PFSK-1 (cell line): ENCODE data around the gene HECTD4.

ENCODE experiments used
- FOXP2 ChIP-seq: optimal IDR thresholded peaks from 2 replicates; pipeline ENCODE3; 2011; ENCODE audit warnings: borderline replicate concordance, control low read depth, inconsistent platforms; ENCODE audit not compliant: insufficient read depth; ENCODE audit errors: extremely low read length, extremely low read depth
- POLR2AphosphoS5 ChIP-seq: IDR thresholded peaks from 2 replicates; pipeline ENCODE4 v1.6.1; 2012; ENCODE audit warnings: low read depth, mild to moderate bottlenecking, control low read depth, low read length, moderate library complexity
- REST ChIP-seq, 2 experiments: IDR thresholded peaks; 2 replicates each; pipeline versions ENCODE4 v1.6.1 to v1.8.0; 2011 to 2012; ENCODE audit warnings: low read depth in 2 of 2, low read length in 2 of 2, control low read depth in 1 of 2, inconsistent platforms in 1 of 2, mild to moderate bottlenecking in 1 of 2, moderate library complexity in 1 of 2; ENCODE audit not compliant: insufficient read depth in 1 of 2
- SIN3A ChIP-seq: IDR thresholded peaks from 2 replicates; pipeline ENCODE4 v1.6.1; 2012; ENCODE audit warnings: mild to moderate bottlenecking, low read length, moderate library complexity, borderline replicate concordance; ENCODE audit not compliant: insufficient read depth
- TAF1 ChIP-seq: IDR thresholded peaks from 2 replicates; pipeline ENCODE4 v1.6.1; 2012; ENCODE audit warnings: low read length, control low read depth, borderline replicate concordance; ENCODE audit not compliant: insufficient read depth

Gene HECTD4

DNA sequence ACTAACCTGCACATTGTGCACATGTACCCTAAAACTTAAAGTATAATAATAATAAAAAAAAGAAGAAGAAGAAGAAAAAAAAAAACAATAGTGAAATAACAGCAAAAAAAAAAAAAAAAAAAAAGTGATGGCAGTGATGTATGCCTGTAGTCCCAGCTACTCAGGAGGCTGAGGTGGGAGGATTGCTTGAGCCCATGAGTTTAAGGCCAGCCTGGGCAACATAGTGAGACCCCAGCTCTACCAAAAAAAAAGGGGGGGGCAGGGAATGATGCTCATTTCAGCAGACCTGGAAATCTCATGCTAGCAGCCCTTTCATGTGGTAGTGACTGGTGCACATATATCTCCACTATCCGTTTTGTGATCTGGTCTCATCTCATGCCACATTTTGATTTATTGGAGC lies 236.1 kb downstream of the HECTD4 start:
- TF ChIP-seq TAF1 (no peak), POLR2AphosphoS5 (no peak), SIN3A (no peak), REST (IDR thresholded peaks at IDR 0.05; ENCODE audit: insufficient read depth in 1 of 2, low read depth in 2 of 2, low read length in 2 of 2) (no peak), FOXP2 (no peak)

DNA sequence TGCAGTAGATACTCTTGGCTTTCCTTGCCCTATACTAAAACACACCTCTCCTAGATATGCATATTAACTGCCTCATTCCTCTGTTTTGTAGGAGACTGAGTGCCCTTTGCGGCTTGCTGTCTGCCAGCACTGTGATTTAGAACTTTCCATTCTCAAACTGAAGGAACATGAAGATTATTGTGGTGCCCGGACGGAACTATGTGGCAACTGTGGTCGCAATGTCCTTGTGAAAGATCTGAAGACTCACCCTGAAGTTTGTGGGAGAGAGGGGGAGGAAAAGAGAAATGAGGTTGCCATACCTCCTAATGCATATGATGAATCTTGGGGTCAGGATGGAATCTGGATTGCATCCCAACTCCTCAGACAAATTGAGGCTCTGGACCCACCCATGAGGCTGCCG lies 241.5 kb downstream of the HECTD4 start:
- TF ChIP-seq POLR2AphosphoS5 (no peak), FOXP2 (no peak), TAF1 (no peak), REST (IDR thresholded peaks at IDR 0.05; ENCODE audit: insufficient read depth in 1 of 2, low read depth in 2 of 2, low read length in 2 of 2) (no peak), SIN3A (no peak)

DNA sequence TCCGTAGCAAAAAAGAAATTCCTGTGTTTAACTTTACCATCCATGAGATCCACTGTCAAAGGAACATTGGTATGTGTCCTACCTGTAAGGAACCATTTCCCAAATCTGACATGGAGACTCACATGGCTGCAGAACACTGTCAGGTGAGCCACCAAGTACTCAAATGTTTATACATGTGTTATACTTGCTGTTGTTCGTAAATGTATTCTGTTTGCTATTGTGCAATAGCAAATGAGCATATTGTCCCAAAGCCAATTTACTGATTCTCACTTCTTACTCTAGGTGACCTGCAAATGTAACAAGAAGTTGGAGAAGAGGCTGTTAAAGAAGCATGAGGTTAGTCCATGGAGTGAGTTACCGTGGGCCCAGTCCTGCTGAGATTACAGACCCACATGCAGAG lies 247.5 kb downstream of the HECTD4 start:
- TF ChIP-seq TAF1: no peak
- no peak for TF ChIP-seq POLR2AphosphoS5
- no peak for TF ChIP-seq FOXP2
- TF ChIP-seq REST (IDR thresholded peaks at IDR 0.05; ENCODE audit: insufficient read depth in 1 of 2, low read depth in 2 of 2, low read length in 2 of 2): no peak
- no peak for TF ChIP-seq SIN3A

DNA sequence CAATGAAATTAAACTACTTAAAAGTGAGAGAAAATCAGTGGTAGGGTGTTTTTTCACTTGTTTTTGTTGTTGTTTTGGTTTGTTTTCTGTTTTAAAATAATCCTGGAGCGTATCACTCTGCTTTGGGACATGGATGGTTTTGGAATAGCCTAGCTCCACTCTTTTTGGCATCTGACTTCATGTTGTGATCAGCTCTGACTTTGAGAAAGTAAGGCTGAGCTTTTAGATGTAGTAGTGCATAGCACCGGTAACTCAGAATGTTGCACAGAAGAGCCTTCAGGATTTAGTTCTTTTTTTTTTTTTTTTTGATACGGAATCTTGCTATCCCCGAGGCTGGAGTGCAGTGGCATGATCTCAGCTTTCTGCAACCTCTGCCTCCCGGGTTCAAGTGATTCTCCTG lies 248.8 kb downstream of the HECTD4 start:
- TF ChIP-seq POLR2AphosphoS5: no peak
- no peak for TF ChIP-seq REST (IDR thresholded peaks at IDR 0.05; ENCODE audit: insufficient read depth in 1 of 2, low read depth in 2 of 2, low read length in 2 of 2)
- TF ChIP-seq SIN3A: no peak

DNA sequence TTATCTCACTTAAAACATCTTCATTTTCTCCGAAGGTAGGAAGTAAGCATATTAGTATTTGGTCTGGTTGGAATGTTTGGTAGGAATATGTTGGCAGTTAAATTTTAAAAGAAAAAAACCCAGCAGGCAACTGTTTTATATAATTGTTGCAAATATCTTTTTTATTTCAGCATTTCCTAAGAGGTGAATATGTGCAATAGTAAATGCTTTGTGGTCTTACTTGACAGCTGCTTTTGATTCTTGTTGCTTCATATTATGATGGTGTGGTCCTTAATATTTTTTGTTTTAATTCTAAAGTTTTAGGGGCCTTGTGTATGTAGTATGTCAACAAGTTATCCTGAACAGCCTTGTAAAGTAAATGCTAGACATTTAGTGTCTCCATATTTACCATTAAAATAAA lies 250.5 kb downstream of the HECTD4 start:
- TF ChIP-seq POLR2AphosphoS5 (no peak), FOXP2 (no peak), SIN3A (no peak)
